HCT116 (cell line): ENCODE data around the gene OR10X1. TPM values are rescaled to one million over a fixed set of nuclear protein-coding genes. Genes with fewer than 3 reads are reported as not detected.

Source experiments
- ATAC-seq: fragments of 200-7000 bp; cut with Tn5 transposase; 2 replicates; pipeline ENCODE4 v1.9.1; 2020; ENCODE audit warnings: mild to moderate bottlenecking, moderate library complexity
- BruUV-seq: library from RNA; stranded (reverse); fragments of 400-500 nt; replicated peaks from 2 replicates; lab custom pipeline; 2021; lab: Mats Ljungman, UMichigan
- CTCF ChIA-PET: fragments of 300-600 bp; sonication (Branson Sonifier 250); formaldehyde crosslinking; loops from one replicate; lab custom pipeline; 2021; ENCODE audit warnings: antibody characterized with exemption; lab: Charles Lee
- POLR2A ChIA-PET: fragments of 300-600, 350-600 bp; sonication (Branson Sonifier 250); formaldehyde crosslinking; loops from one replicate; lab custom pipeline; 2021; ENCODE audit warnings: antibody characterized with exemption; lab: Charles Lee
- RAD21 ChIA-PET, 2 experiments: fragments of 300-600 bp; sonication (Branson Sonifier 250); formaldehyde crosslinking; loops; one replicate each; lab custom pipeline; 2023; ENCODE audit warnings: low total read pairs in 2 of 2; ENCODE audit not compliant: uncharacterized antibody in 2 of 2, unreplicated experiment in 2 of 2, low non-redundant PET in 1 of 2; lab: Charles Lee
- DNase-seq: peaks from one replicate; pipeline ENCODE4 v3.0.0-alpha.2; 2010; ENCODE audit warnings: low read depth, low spot score
- H2AFZ ChIP-seq: fragments of 200-600 bp; shearing (Covaris generic), sonication (generic); 2 replicates; pipeline ENCODE4 v1.6.1; 2017; ENCODE audit warnings: low read depth, mixed run types, mixed read lengths, antibody characterized with exemption, low read length; ENCODE audit not compliant: poor library complexity, severe bottlenecking
- H3K27ac ChIP-seq: 2 replicates; pipeline ENCODE4 v1.5.1; 2012; ENCODE audit warnings: low read depth, low read length
- H3K27me3 ChIP-seq: fragments of 200-600 bp; sonication (generic); 2 replicates; pipeline ENCODE4 v1.6.1; 2016; ENCODE audit warnings: mixed run types, low read length, mixed read lengths; ENCODE audit not compliant: insufficient read depth
- H3K36me3 ChIP-seq, 2 experiments: fragments of 200-500 bp in 1 of 2; fragments of 200-600 bp in 1 of 2; sonication (Bioruptor generic) in 1 of 2; sonication (generic) in 1 of 2; 2 replicates each; pipeline versions ENCODE4 v1.5.1 to v1.6.1; 2014 to 2016; ENCODE audit warnings: low read length in 2 of 2, inconsistent platforms in 1 of 2, mixed read lengths in 1 of 2, mixed run types in 1 of 2; ENCODE audit not compliant: insufficient read depth in 2 of 2, control insufficient read depth in 1 of 2
- H3K4me1 ChIP-seq, 2 experiments: fragments of 200-600 bp in 1 of 2; sonication (generic) in 1 of 2; 2 replicates each; pipeline versions ENCODE4 v1.5.1 to v1.6.1; 2012 to 2017; ENCODE audit warnings: low read length in 2 of 2, inconsistent platforms in 1 of 2, mild to moderate bottlenecking in 1 of 2, mixed read lengths in 1 of 2, mixed run types in 1 of 2, moderate library complexity in 1 of 2; ENCODE audit not compliant: insufficient read depth in 2 of 2, control insufficient read depth in 1 of 2
- H3K4me2 ChIP-seq: fragments of 200-600 bp; sonication (generic); 2 replicates; pipeline ENCODE4 v1.6.1; 2017; ENCODE audit warnings: mixed run types, low read length, mixed read lengths
- H3K4me3 ChIP-seq, 2 experiments: fragments of 200-600 bp in 1 of 2; sonication (generic) in 1 of 2; replicated peaks in 1 of 2; 2 replicates each; pipeline ENCODE4 v1.5.1; 2011 to 2016; ENCODE audit warnings: low read length in 2 of 2, control low read depth in 1 of 2, low read depth in 1 of 2, mild to moderate bottlenecking in 1 of 2, mixed read lengths in 1 of 2, mixed run types in 1 of 2
- H3K79me2 ChIP-seq: fragments of 200-600 bp; sonication (generic); 2 replicates; pipeline ENCODE4 v1.6.1; 2017; ENCODE audit warnings: mild to moderate bottlenecking, mixed run types, low read length, moderate library complexity, mixed read lengths; ENCODE audit not compliant: insufficient read depth
- H3K9ac ChIP-seq: fragments of 200-600 bp; sonication (generic); 2 replicates; pipeline ENCODE4 v1.6.1; 2016; ENCODE audit warnings: low read length, mixed read lengths
- H3K9me2 ChIP-seq: fragments of 200-600 bp; sonication (generic), shearing (Covaris generic); 2 replicates; pipeline ENCODE4 v1.6.1; 2017; ENCODE audit warnings: mixed run types, mild to moderate bottlenecking, moderate library complexity; ENCODE audit not compliant: insufficient read depth
- H3K9me3 ChIP-seq, 2 experiments: fragments of 200-500 bp in 1 of 2; fragments of 200-600 bp in 1 of 2; sonication (Bioruptor generic) in 1 of 2; sonication (generic) in 1 of 2; 2 replicates each; pipeline ENCODE4 v1.6.1; 2014 to 2017; ENCODE audit warnings: low read length in 2 of 2, mixed read lengths in 2 of 2, inconsistent platforms in 1 of 2, low read depth in 1 of 2, mild to moderate bottlenecking in 1 of 2, mixed run types in 1 of 2, moderate library complexity in 1 of 2; ENCODE audit not compliant: control insufficient read depth in 1 of 2, insufficient read depth in 1 of 2
- H4K20me1 ChIP-seq: fragments of 200-600 bp; sonication (generic), shearing (Covaris generic); 2 replicates; pipeline ENCODE4 v1.6.1; 2017; ENCODE audit warnings: mixed run types, mild to moderate bottlenecking, moderate library complexity; ENCODE audit not compliant: insufficient read depth
- CBX3 ChIP-seq: IDR thresholded peaks from 2 replicates; pipeline ENCODE4 v1.6.1; 2012; ENCODE audit warnings: low read depth
- CTCF ChIP-seq, 3 experiments: fragments of 200-600 bp in 1 of 3; sonication (generic) in 1 of 3; IDR thresholded peaks in 2 of 3; conservative IDR thresholded peaks in 1 of 3; 2 replicates each; pipeline ENCODE4 v1.5.1; 2012 to 2017; ENCODE audit warnings: low read depth in 2 of 3, low read length in 2 of 3, antibody characterized with exemption in 1 of 3, borderline replicate concordance in 1 of 3, control low read depth in 1 of 3, mild to moderate bottlenecking in 1 of 3, mixed read lengths in 1 of 3, mixed run types in 1 of 3, moderate library complexity in 1 of 3; ENCODE audit not compliant: insufficient read depth in 1 of 3
- EGR1 ChIP-seq: IDR thresholded peaks from 2 replicates; pipeline ENCODE4 v1.6.1; 2012; ENCODE audit warnings: low read depth
- EZH2 ChIP-seq: fragments of 200-600 bp; sonication (generic); IDR thresholded peaks from 2 replicates; pipeline ENCODE4 v1.6.1; 2017; ENCODE audit warnings: antibody characterized with exemption, mixed run types
- FOSL1 ChIP-seq: IDR thresholded peaks from 2 replicates; pipeline ENCODE4 v1.6.1; 2012; ENCODE audit warnings: low read depth
- JUND ChIP-seq: IDR thresholded peaks from 2 replicates; pipeline ENCODE4 v1.6.1; 2012
- POLR2A ChIP-seq: IDR thresholded peaks from 2 replicates; pipeline ENCODE4 v1.7.0; 2011; ENCODE audit warnings: borderline replicate concordance; ENCODE audit not compliant: insufficient read depth, insufficient read length; ENCODE audit errors: extremely low read depth
- POLR2AphosphoS5 ChIP-seq: IDR thresholded peaks from 2 replicates; pipeline ENCODE4 v1.6.1; 2011; ENCODE audit warnings: mild to moderate bottlenecking, low read depth, low read length, moderate library complexity
- RAD21 ChIP-seq: IDR thresholded peaks from 2 replicates; pipeline ENCODE4 v1.6.1; 2012; ENCODE audit warnings: low read depth, mild to moderate bottlenecking
- REST ChIP-seq: IDR thresholded peaks from 2 replicates; pipeline ENCODE4 v1.6.1; 2012; ENCODE audit warnings: low read depth
- SP1 ChIP-seq: IDR thresholded peaks from 2 replicates; pipeline ENCODE4 v1.6.1; 2012; ENCODE audit warnings: low read depth
- YY1 ChIP-seq: IDR thresholded peaks from 2 replicates; pipeline ENCODE4 v1.6.1; 2011; ENCODE audit warnings: low read length, low read depth, moderate library complexity, mild to moderate bottlenecking; ENCODE audit not compliant: insufficient replicate concordance; ENCODE audit errors: extremely low read depth
- ZFX ChIP-seq: fragments of 450-650 bp; IDR thresholded peaks from 2 replicates; pipeline ENCODE4 v1.6.1; 2017
- ZNF274 ChIP-seq: fragments of 200-500 bp; sonication (Bioruptor generic); IDR thresholded peaks from 2 replicates; pipeline ENCODE4 v1.6.1; 2014; ENCODE audit warnings: mild to moderate bottlenecking, low read depth, low read length, inconsistent platforms
- intact Hi-C: fragments of 100-400 bp; cut with micrococcal nuclease; formaldehyde crosslinking; loops from 2 replicates; pipeline ENCODE4 v1.10.0; 2022
- total RNA-seq: library from RNA; stranded (reverse); gene quantifications from one replicate; pipeline ENCODE4 v1.2.1, GENCODE V29; 2021; ENCODE audit not compliant: unreplicated experiment
- TF ChIP-seq, protein P1 (sequence below): IDR thresholded peaks from 2 replicates; pipeline ENCODE4 v1.6.1; 2012
- TF ChIP-seq, protein P2 (sequence below): IDR thresholded peaks from 2 replicates; pipeline ENCODE4 v1.6.1; 2011; ENCODE audit warnings: mild to moderate bottlenecking, low read length, moderate library complexity; ENCODE audit not compliant: insufficient replicate concordance; ENCODE audit errors: extremely low read depth

The OR10X1 gene
- total RNA-seq, 1 experiment from 2014 or later, result not detected

DNA sequence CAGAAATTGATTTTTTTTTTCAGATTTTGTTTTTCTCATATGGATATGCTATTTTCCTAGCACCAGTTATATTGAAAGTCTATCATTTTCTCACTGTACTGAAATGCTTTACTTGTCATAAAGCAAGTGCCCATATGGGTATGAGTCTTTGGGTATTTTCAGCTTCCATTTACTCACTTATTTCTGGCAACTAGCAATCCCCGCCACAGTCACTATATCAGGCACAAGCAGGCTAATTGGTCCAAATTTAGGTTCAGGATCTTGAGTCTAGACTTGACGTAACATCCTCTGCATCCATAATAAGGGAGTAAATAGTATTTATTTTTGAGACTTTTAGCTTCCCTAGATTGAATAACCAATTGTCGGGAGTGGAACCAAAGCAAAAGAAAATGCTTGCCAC lies 2.1 kb downstream of the OR10X1 start:
- ATAC-seq (no peak), DNase-seq (no peak)
- Histone ChIP-seq H3K4me3 (no peak overlapping the region), H3K4me2 (no peak overlapping the region), H4K20me1 (no peaks in the 10 kb centered on the region), H2AFZ (no peak overlapping the region), H3K27me3 (no peaks in the 10 kb centered on the region), H3K9me3 (no peaks in the 10 kb centered on the region), H3K9me2 (no peaks in the 10 kb centered on the region), H3K9ac (no peak overlapping the region), H3K79me2 (no peaks in the 10 kb centered on the region), H3K36me3 (no peaks in the 10 kb centered on the region), H3K4me1 (no peaks in the 10 kb centered on the region), H3K27ac (no peak overlapping the region)
- RAD21 ChIA-PET, result no interaction called here
- TF ChIP-seq FOSL1, result no peak
- TF ChIP-seq, protein P1, sequence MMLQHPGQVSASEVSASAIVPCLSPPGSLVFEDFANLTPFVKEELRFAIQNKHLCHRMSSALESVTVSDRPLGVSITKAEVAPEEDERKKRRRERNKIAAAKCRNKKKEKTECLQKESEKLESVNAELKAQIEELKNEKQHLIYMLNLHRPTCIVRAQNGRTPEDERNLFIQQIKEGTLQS, result no peak
- TF ChIP-seq JUND, result no peak
- no peak for TF ChIP-seq SP1
- TF ChIP-seq ZFX, result no peak
- TF ChIP-seq REST, result no peak
- no peak for TF ChIP-seq YY1
- TF ChIP-seq ZNF274, result no peak
- TF ChIP-seq EGR1, result no peak
- no peak for TF ChIP-seq POLR2A
- no peak for TF ChIP-seq CTCF (IDR thresholded peaks at IDR 0.05 in 2 of 3, conservative IDR thresholded peaks at IDR 0.05 in 1 of 3; ENCODE audit: borderline replicate concordance in 1 of 3, insufficient read depth in 1 of 3, low read depth in 2 of 3, low read length in 2 of 3)
- TF ChIP-seq, protein P2, sequence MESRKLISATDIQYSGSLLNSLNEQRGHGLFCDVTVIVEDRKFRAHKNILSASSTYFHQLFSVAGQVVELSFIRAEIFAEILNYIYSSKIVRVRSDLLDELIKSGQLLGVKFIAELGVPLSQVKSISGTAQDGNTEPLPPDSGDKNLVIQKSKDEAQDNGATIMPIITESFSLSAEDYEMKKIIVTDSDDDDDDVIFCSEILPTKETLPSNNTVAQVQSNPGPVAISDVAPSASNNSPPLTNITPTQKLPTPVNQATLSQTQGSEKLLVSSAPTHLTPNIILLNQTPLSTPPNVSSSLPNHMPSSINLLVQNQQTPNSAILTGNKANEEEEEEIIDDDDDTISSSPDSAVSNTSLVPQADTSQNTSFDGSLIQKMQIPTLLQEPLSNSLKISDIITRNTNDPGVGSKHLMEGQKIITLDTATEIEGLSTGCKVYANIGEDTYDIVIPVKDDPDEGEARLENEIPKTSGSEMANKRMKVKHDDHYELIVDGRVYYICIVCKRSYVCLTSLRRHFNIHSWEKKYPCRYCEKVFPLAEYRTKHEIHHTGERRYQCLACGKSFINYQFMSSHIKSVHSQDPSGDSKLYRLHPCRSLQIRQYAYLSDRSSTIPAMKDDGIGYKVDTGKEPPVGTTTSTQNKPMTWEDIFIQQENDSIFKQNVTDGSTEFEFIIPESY, result no peak
- TF ChIP-seq CBX3, result no peak
- TF ChIP-seq POLR2AphosphoS5, result no peak
- TF ChIP-seq EZH2, result no peak
- no peak for TF ChIP-seq RAD21
- POLR2A ChIA-PET, result no interaction called here
- intact Hi-C loops, result no loop called here
- no TSS peak for BruUV-seq
- CTCF ChIA-PET, result no interaction called here
